SK-N-MC (cell line): Measurements from ENCODE around the gene CD24.

Experiments
- DNase-seq: peaks from one replicate; pipeline ENCODE4 v3.0.0-alpha.2; 2011; ENCODE audit warnings: low read depth, low spot score
- H3K27ac ChIP-seq: fragments of 200-600 bp; sonication (generic); 2 replicates; pipeline ENCODE4 v1.5.1; 2016; ENCODE audit warnings: mixed run types
- H3K36me3 ChIP-seq: fragments of 200-600 bp; sonication (generic); 2 replicates; pipeline ENCODE4 v1.6.1; 2017; ENCODE audit warnings: antibody characterized with exemption, low read length, mixed read lengths; ENCODE audit not compliant: insufficient read depth
- H3K4me3 ChIP-seq: fragments of 200-600 bp; sonication (generic); 2 replicates; pipeline ENCODE4 v1.5.1; 2016
- H3K9ac ChIP-seq: fragments of 200-600 bp; sonication (generic); 2 replicates; pipeline ENCODE4 v1.8.0; 2017; ENCODE audit warnings: mixed run types, mixed read lengths; ENCODE audit not compliant: insufficient read length
- H3K9me3 ChIP-seq: fragments of 200-600 bp; sonication (generic); 2 replicates; pipeline ENCODE4 v1.6.1; 2017; ENCODE audit warnings: low read depth, mild to moderate bottlenecking, antibody characterized with exemption, low read length, moderate library complexity, mixed read lengths
- EZH2 ChIP-seq: fragments of 200-600 bp; sonication (generic); IDR thresholded peaks from one replicate; pipeline ENCODE4 v1.6.1; 2017; ENCODE audit warnings: antibody characterized with exemption
- FOXP2 ChIP-seq: optimal IDR thresholded peaks from 2 replicates; pipeline ENCODE3; 2011; ENCODE audit warnings: mild to moderate bottlenecking, moderate library complexity; ENCODE audit not compliant: insufficient read depth; ENCODE audit errors: extremely low read length, control extremely low read depth
- POLR2AphosphoS5 ChIP-seq: IDR thresholded peaks from 2 replicates; pipeline ENCODE4 v1.6.1; 2012; ENCODE audit warnings: mild to moderate bottlenecking, low read depth, low read length, borderline replicate concordance

Gene CD24

DNA sequence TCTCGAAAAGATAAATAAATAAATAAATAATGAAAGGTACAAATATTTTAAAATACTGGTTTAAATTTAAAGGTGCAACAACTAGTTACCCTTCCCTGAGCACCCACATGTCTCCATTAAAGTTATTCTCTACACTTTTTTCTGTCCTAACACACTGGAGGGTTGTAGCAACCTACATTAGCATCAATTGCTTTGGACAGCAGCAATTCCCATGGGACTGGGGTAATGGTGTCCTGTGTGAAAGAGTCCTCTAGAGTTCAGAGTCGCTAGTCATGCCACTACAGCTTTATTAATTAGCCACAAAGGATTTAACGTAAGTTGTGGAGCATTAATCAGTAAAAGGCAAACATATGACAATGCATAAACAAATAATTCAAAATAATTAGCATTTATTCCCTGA is 14.1 kb upstream of the CD24 start:
- no peak for DNase-seq
- Histone ChIP-seq H3K9ac (no peak overlapping the region), H3K27ac (no peak overlapping the region), H3K36me3 (no peaks in the 10 kb centered on the region), H3K4me3 (no peak overlapping the region), H3K9me3 (no peaks in the 10 kb centered on the region)
- TF ChIP-seq EZH2 (no peak), FOXP2 (no peak), POLR2AphosphoS5 (no peak)

DNA sequence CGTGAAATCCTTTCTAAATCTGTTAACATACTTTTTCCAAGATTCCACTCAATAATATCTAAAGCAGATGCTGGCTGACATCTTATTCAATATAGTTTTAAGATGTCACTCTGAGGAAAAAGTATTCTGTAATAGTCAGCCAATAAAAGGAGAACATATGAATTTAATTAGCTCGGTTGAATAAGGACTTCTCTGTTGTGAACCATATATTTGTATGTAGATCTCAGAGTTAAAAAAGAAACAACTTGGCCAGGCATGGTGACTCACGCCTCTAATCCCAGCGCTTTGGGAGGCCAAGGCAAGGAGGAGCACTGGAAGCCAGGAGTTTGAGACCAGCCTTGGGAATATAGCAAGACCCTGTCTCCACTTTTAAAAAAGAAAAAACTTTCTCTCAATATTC is 7.4 kb upstream of the CD24 start:
- TF ChIP-seq EZH2 (no peak), POLR2AphosphoS5 (no peak), FOXP2 (no peak)
- Histone ChIP-seq H3K36me3 (no peaks in the 10 kb centered on the region), H3K27ac (no peak overlapping the region), H3K4me3 (no peak overlapping the region), H3K9ac (no peak overlapping the region), H3K9me3 (no peaks in the 10 kb centered on the region)
- peak; percentile 22 for DNase-seq

- DNase-seq: no peak
- Histone ChIP-seq H3K4me3 (no peak overlapping the region), H3K27ac (no peak overlapping the region), H3K9ac (no peak overlapping the region), H3K9me3 (no peaks in the 10 kb centered on the region), H3K36me3 (no peaks in the 10 kb centered on the region)
- TF ChIP-seq FOXP2: no peak
- no peak for TF ChIP-seq POLR2AphosphoS5
- no peak for TF ChIP-seq EZH2
Observed at GRCh38 chr6:106980926-106981325, 6.4 kb upstream of the CD24 start.

DNA sequence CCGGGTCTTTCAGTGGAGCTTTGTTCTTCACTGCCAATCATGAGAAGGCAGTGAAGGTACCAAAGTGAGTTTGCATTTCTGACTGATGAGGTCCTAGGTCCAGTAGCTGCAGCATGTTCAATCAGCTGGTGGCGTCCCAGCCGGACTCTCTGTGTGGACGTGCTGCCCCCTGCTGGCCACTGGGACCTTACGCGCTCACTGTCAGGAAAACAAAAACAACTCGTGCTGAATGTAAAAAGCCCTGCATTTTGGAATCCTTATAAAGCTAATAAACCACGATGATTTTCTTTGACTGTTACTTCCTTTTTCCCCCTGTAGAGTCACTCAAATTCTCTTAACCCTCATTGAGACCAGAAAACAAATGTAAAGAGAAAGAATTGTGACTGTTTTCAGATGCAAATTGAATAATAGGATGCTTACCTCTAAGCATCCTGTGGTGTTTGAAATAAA is 4.9 kb upstream of the CD24 start:
- Histone ChIP-seq H3K4me3 (no peak overlapping the region; the same call in 1 of the 2 replicates), H3K9ac (no peak overlapping the region), H3K9me3 (no peaks in the 10 kb centered on the region), H3K36me3 (no peaks in the 10 kb centered on the region), H3K27ac (no peak overlapping the region)
- DNase-seq: peak; percentile 18
- no peak for TF ChIP-seq FOXP2
- TF ChIP-seq EZH2: no peak
- no peak for TF ChIP-seq POLR2AphosphoS5

GRCh38 chr6:106977246-106977645 is 2.7 kb upstream of the CD24 start:
- H3K27ac ChIP-seq: no peak overlapping the region
- no peak overlapping the region for H3K9ac ChIP-seq
- no peaks in the 10 kb centered on the region for H3K9me3 ChIP-seq
- TF ChIP-seq FOXP2 (no peak), EZH2 (no peak), POLR2AphosphoS5 (no peak)
- no peak overlapping the region for H3K4me3 ChIP-seq
- no peak for DNase-seq
- H3K36me3 ChIP-seq: no peaks in the 10 kb centered on the region

DNA sequence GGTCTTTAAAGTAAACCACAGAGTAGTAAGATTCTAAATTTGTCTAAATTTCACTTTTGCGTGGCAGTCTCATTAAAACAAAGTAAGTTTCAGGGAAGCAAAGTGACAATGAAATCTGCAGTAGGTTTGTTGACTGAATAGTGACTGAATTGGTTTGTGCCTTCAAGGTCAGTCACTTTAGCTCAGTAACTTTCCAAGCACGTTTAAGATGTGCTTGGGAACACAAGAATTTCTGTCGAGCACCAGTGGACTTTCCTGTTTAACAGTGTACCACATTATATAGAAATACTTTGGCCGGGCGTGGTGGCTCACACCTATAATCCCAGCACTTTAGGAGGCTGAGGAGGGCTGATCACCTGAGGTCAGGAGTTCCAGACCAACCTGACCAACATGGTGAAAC is 1.7 kb upstream of the CD24 start:
- no peaks in the 10 kb centered on the region for H3K36me3 ChIP-seq
- no peak overlapping the region for H3K27ac ChIP-seq
- no peaks in the 10 kb centered on the region for H3K9me3 ChIP-seq
- no peak overlapping the region for H3K9ac ChIP-seq
- H3K4me3 ChIP-seq: no peak overlapping the region
- DNase-seq: no peak
- no peak for TF ChIP-seq FOXP2
- no peak for TF ChIP-seq POLR2AphosphoS5
- no peak for TF ChIP-seq EZH2

- Histone ChIP-seq H3K9ac (no peak overlapping the region), H3K4me3 (peak overlapping the region; percentile 81), H3K27ac (no peak overlapping the region), H3K9me3 (no peaks in the 10 kb centered on the region), H3K36me3 (no peaks in the 10 kb centered on the region)
- DNase-seq: no peak
- no peak for TF ChIP-seq FOXP2
- no peak for TF ChIP-seq POLR2AphosphoS5
- peak; percentile 68 for TF ChIP-seq EZH2
Observed at GRCh38 chr6:106975738-106976064, 1.2 kb upstream of the CD24 start.

GRCh38 chr6:106974999-106975737 is 639 bp upstream of the CD24 start:
- Histone ChIP-seq H3K9me3 (no peaks in the 10 kb centered on the region), H3K36me3 (no peaks in the 10 kb centered on the region), H3K9ac (no peak overlapping the region), H3K4me3 (peak overlapping the region; percentile 81), H3K27ac (no peak overlapping the region)
- DNase-seq: no peak
- TF ChIP-seq FOXP2 (no peak), POLR2AphosphoS5 (no peak), EZH2 (no peak)

- H3K27ac ChIP-seq: no peak overlapping the region
- H3K4me3 ChIP-seq: peak overlapping the region; percentile 75
Observed at GRCh38 chr6:106973836-106974335, 643 bp downstream of the CD24 start.

More at GRCh38 chr6:106973836-106974335, 643 bp downstream of the CD24 start:
- Histone ChIP-seq H3K9ac (no peak overlapping the region), H3K36me3 (no peaks in the 10 kb centered on the region), H3K9me3 (no peaks in the 10 kb centered on the region)
- TF ChIP-seq EZH2 (peak; percentile 27), FOXP2 (no peak), POLR2AphosphoS5 (no peak)
- no peak for DNase-seq
